Fibroblast of lung (primary cell): ENCODE data around the gene TNNI3K.

Experiments
- CTCF ChIP-seq, 2 donors: IDR thresholded peaks in 1 of 2; conservative IDR thresholded peaks in 1 of 2; 1 replicate in 1 of 2; 2 replicates in 1 of 2; pipeline ENCODE4 v1.5.1; 2011 to 2012; ENCODE audit warnings: low read length in 2 of 2, control low read depth in 1 of 2, inconsistent platforms in 1 of 2, low read depth in 1 of 2, mild to moderate bottlenecking in 1 of 2
- EZH2 ChIP-seq: IDR thresholded peaks from 2 replicates; pipeline ENCODE4 v1.5.1; 2012; ENCODE audit warnings: low read length, control low read depth, mild to moderate bottlenecking; ENCODE audit errors: missing control alignments

- no peak for TF ChIP-seq EZH2
- no peak for TF ChIP-seq CTCF (conservative IDR thresholded peaks at IDR 0.05 in 1 of 2, IDR thresholded peaks at IDR 0.05 in 1 of 2; ENCODE audit: low read depth in 1 of 2, low read length in 2 of 2)
Observed at GRCh38 chr1:74419611-74420010, 184.4 kb downstream of the TNNI3K start.
